H1 (cell line): ENCODE data around the gene DCTN1. TPM values are rescaled to one million over a fixed set of nuclear protein-coding genes. Genes with fewer than 3 reads are reported as not detected.

Experiments used
- CTCF ChIA-PET: fragments of 300-600 bp; sonication (Branson Sonifier 250); formaldehyde crosslinking; loops from one replicate; lab custom pipeline; 2021; ENCODE audit not compliant: partially characterized antibody; lab: Charles Lee
- POLR2A ChIA-PET: fragments of 300-600 bp; sonication (Branson Sonifier 250); formaldehyde crosslinking; loops from one replicate; lab custom pipeline; 2021; ENCODE audit warnings: inconsistent platforms; ENCODE audit not compliant: partially characterized antibody; lab: Charles Lee
- DNase-seq, 2 experiments: peaks; one replicate each; pipeline versions ENCODE4 v3.0.0 to v3.0.0-alpha.2; 2010 to 2022; ENCODE audit warnings: low spot score in 2 of 2, low read depth in 1 of 2, mixed read lengths in 1 of 2
- FAIRE-seq: peaks from 2 replicates; lab custom pipeline; 2011; peaks lifted over from hg19 to GRCh38; lab: Jason Lieb, UNC
- H2AFZ ChIP-seq: 2 replicates; pipeline ENCODE4 v1.8.1; 2012; ENCODE audit warnings: low read length, inconsistent platforms
- H2AK5ac ChIP-seq: 2 replicates; pipeline ENCODE4 v1.6.1; 2013; ENCODE audit warnings: low read depth, low read length
- H2BK120ac ChIP-seq: replicated peaks from 2 replicates; pipeline ENCODE3; 2013; ENCODE audit warnings: low read depth, low read length, inconsistent platforms
- H2BK12ac ChIP-seq: 2 replicates; pipeline ENCODE4 v1.6.1; 2013; ENCODE audit warnings: low read depth, low read length
- H2BK15ac ChIP-seq: 2 replicates; pipeline ENCODE4 v1.6.1; 2013; ENCODE audit warnings: low read length
- H2BK20ac ChIP-seq: 2 replicates; pipeline ENCODE4 v1.6.1; 2013; ENCODE audit warnings: low read length
- H2BK5ac ChIP-seq: 2 replicates; pipeline ENCODE4 v1.6.1; 2013; ENCODE audit warnings: low read depth, low read length
- H3K14ac ChIP-seq: 2 replicates; pipeline ENCODE4 v1.6.1; 2013; ENCODE audit warnings: inconsistent platforms; ENCODE audit not compliant: insufficient read length
- H3K18ac ChIP-seq: 2 replicates; pipeline ENCODE4 v1.6.1; 2013; ENCODE audit warnings: low read length; ENCODE audit errors: extremely low read depth
- H3K23ac ChIP-seq: 2 replicates; pipeline ENCODE4 v1.6.1; 2013; ENCODE audit warnings: inconsistent platforms; ENCODE audit not compliant: insufficient read length
- H3K23me2 ChIP-seq: 2 replicates; pipeline ENCODE4 v1.6.1; 2013; ENCODE audit warnings: low read depth, low read length
- H3K27ac ChIP-seq: 2 replicates; pipeline ENCODE4 v1.6.1; 2011; ENCODE audit warnings: low read depth, low read length, inconsistent platforms
- H3K27me3 ChIP-seq, 4 experiments: replicated peaks in 1 of 4; 1 replicate in 1 of 4; 2 replicates in 3 of 4; pipeline versions ENCODE4 v1.6.1 to v1.8.1; 2011 to 2013; ENCODE audit warnings: low read length in 3 of 4, mild to moderate bottlenecking in 3 of 4, inconsistent platforms in 2 of 4, mixed read lengths in 2 of 4, moderate library complexity in 1 of 4; ENCODE audit not compliant: control insufficient read depth in 3 of 4, insufficient read depth in 3 of 4; ENCODE audit errors: extremely low read depth in 1 of 4
- H3K36me3 ChIP-seq, 4 experiments: 2 replicates each; pipeline versions ENCODE4 v1.6.1 to v1.8.1; 2011 to 2013; ENCODE audit warnings: mild to moderate bottlenecking in 4 of 4, low read length in 3 of 4, moderate library complexity in 2 of 4, control low read depth in 1 of 4, inconsistent platforms in 1 of 4; ENCODE audit not compliant: insufficient read depth in 4 of 4, control insufficient read depth in 2 of 4
- H3K4ac ChIP-seq: replicated peaks from 2 replicates; pipeline ENCODE3; 2013; ENCODE audit warnings: low read length, low read depth, mixed read lengths, inconsistent platforms; ENCODE audit not compliant: insufficient read length
- H3K4me1 ChIP-seq, 4 experiments: replicated peaks in 1 of 4; 1 replicate in 1 of 4; 2 replicates in 3 of 4; pipeline versions ENCODE4 v1.6.1 to v1.8.1; 2011 to 2013; ENCODE audit warnings: low read length in 3 of 4, inconsistent platforms in 2 of 4, mixed read lengths in 1 of 4; ENCODE audit not compliant: insufficient read depth in 4 of 4, control insufficient read depth in 3 of 4
- H3K4me2 ChIP-seq, 2 experiments: 2 replicates each; pipeline versions ENCODE4 v1.6.1 to v1.8.1; 2011 to 2013; ENCODE audit warnings: low read depth in 2 of 2, low read length in 2 of 2, control low read depth in 1 of 2, inconsistent platforms in 1 of 2, mild to moderate bottlenecking in 1 of 2; ENCODE audit not compliant: insufficient read depth in 1 of 2
- H3K4me3 ChIP-seq, 4 experiments: fragments of 200-600, 300-600 bp in 1 of 4; sonication (generic), shearing (Covaris generic), sonication (Bioruptor Twin) in 1 of 4; 2 replicates each; pipeline versions ENCODE4 v1.5.1 to v1.8.1; 2011 to 2016; ENCODE audit warnings: low read length in 4 of 4, low read depth in 3 of 4, control low read depth in 2 of 4, inconsistent platforms in 2 of 4, mild to moderate bottlenecking in 2 of 4, mixed read lengths in 1 of 4, moderate library complexity in 1 of 4; ENCODE audit not compliant: insufficient read depth in 2 of 4; ENCODE audit errors: extremely low read depth in 1 of 4
- H3K56ac ChIP-seq: replicated peaks from 2 replicates; pipeline ENCODE3; 2013; ENCODE audit warnings: low read depth, mild to moderate bottlenecking, mixed read lengths, low read length, inconsistent platforms; ENCODE audit not compliant: insufficient read length
- H3K79me1 ChIP-seq: 2 replicates; pipeline ENCODE4 v1.6.1; 2013; ENCODE audit warnings: low read depth, low read length, control low read depth
- H3K79me2 ChIP-seq, 2 experiments: 2 replicates each; pipeline versions ENCODE4 v1.6.1 to v1.8.1; 2012 to 2013; ENCODE audit warnings: low read length in 2 of 2, mild to moderate bottlenecking in 2 of 2, inconsistent platforms in 1 of 2; ENCODE audit not compliant: insufficient read depth in 2 of 2, control insufficient read depth in 1 of 2
- H3K9ac ChIP-seq, 4 experiments: replicated peaks in 1 of 4; 1 replicate in 1 of 4; 2 replicates in 3 of 4; pipeline versions ENCODE4 v1.6.1 to v1.8.1; 2011 to 2013; ENCODE audit warnings: low read depth in 3 of 4, low read length in 3 of 4, control low read depth in 2 of 4, mild to moderate bottlenecking in 2 of 4, moderate library complexity in 2 of 4, inconsistent platforms in 1 of 4; ENCODE audit errors: extremely low read depth in 1 of 4
- H3K9me3 ChIP-seq, 2 experiments: 2 replicates each; pipeline versions ENCODE4 v1.6.1 to v1.8.1; 2012 to 2013; ENCODE audit warnings: mild to moderate bottlenecking in 2 of 2, moderate library complexity in 2 of 2, control low read depth in 1 of 2, inconsistent platforms in 1 of 2, low read depth in 1 of 2, low read length in 1 of 2, mixed read lengths in 1 of 2; ENCODE audit not compliant: insufficient read depth in 2 of 2
- H4K20me1 ChIP-seq, 2 experiments: replicated peaks in 1 of 2; 2 replicates each; pipeline versions ENCODE3 to v1.8.1; 2011 to 2013; ENCODE audit warnings: inconsistent platforms in 2 of 2, low read length in 2 of 2, mild to moderate bottlenecking in 1 of 2; ENCODE audit not compliant: insufficient read depth in 2 of 2, control insufficient read depth in 1 of 2
- H4K5ac ChIP-seq: 2 replicates; pipeline ENCODE4 v1.6.1; 2013; ENCODE audit warnings: low read length, low read depth, mixed read lengths, inconsistent platforms; ENCODE audit not compliant: insufficient read length
- H4K8ac ChIP-seq: 2 replicates; pipeline ENCODE4 v1.8.0; 2013; ENCODE audit warnings: mild to moderate bottlenecking, moderate library complexity, low read length, inconsistent platforms; ENCODE audit not compliant: insufficient read depth; ENCODE audit errors: extremely low read depth
- H4K91ac ChIP-seq: replicated peaks from 2 replicates; pipeline ENCODE3; 2013; ENCODE audit warnings: low read length, mixed read lengths, inconsistent platforms; ENCODE audit not compliant: insufficient read length
- CHD2 ChIP-seq: IDR thresholded peaks from 2 replicates; pipeline ENCODE4 v1.6.1; 2012; ENCODE audit warnings: low read length, improper control_type of control experiment
- CTBP2 ChIP-seq: IDR thresholded peaks from 2 replicates; pipeline ENCODE4 v1.7.0; 2011; ENCODE audit warnings: borderline replicate concordance, mild to moderate bottlenecking, moderate library complexity, mixed read lengths, low read length; ENCODE audit not compliant: insufficient read depth, insufficient read length
- GTF2F1 ChIP-seq: IDR thresholded peaks from 2 replicates; pipeline ENCODE4 v1.6.1; 2012; ENCODE audit warnings: low read depth, low read length, improper control_type of control experiment, borderline replicate concordance
- KDM4A ChIP-seq: IDR thresholded peaks from one replicate; pipeline ENCODE4 v1.7.1; 2012; ENCODE audit warnings: low read depth, mild to moderate bottlenecking, moderate library complexity, low read length, inconsistent platforms; ENCODE audit not compliant: severe bottlenecking
- PHF8 ChIP-seq: fragments of 200-600 bp; sonication (generic); conservative IDR thresholded peaks from 2 replicates; pipeline ENCODE4 v1.7.1; 2012; ENCODE audit warnings: low read depth, mild to moderate bottlenecking, inconsistent platforms, low read length, moderate library complexity
- SAP30 ChIP-seq: fragments of 300-600 bp; sonication (generic); IDR thresholded peaks from 2 replicates; pipeline ENCODE4 v1.7.1; 2012; ENCODE audit warnings: low read length, moderate library complexity, mild to moderate bottlenecking, inconsistent platforms; ENCODE audit not compliant: insufficient read depth, insufficient replicate concordance
- SIRT6 ChIP-seq: IDR thresholded peaks from one replicate; pipeline ENCODE4 v1.7.1; 2012; ENCODE audit warnings: low read length, inconsistent platforms
- TAF7 ChIP-seq: optimal IDR thresholded peaks from 2 replicates; pipeline ENCODE3; 2011; ENCODE audit warnings: low read depth, mild to moderate bottlenecking, inconsistent platforms, low read length, moderate library complexity, borderline replicate concordance
- TBP ChIP-seq: IDR thresholded peaks from 2 replicates; pipeline ENCODE4 v1.6.1; 2011; ENCODE audit warnings: low read depth, low read length, improper control_type of control experiment
- YY1 ChIP-seq: IDR thresholded peaks from 2 replicates; pipeline ENCODE4 v1.6.1; 2011; ENCODE audit warnings: low read depth, mild to moderate bottlenecking, low read length
- WGBS, 2 experiments: shearing (Covaris generic) in 1 of 2; methylation state at CpG; one replicate each; pipeline versions ENCODE4 v1.1.6 to v1.1.7; 2013 to 2015; ENCODE audit warnings: low lambda C conversion rate in 2 of 2, mixed read lengths in 2 of 2, inconsistent platforms in 1 of 2, low coverage in 1 of 2, missing lambda C conversion rate in 1 of 2; ENCODE audit not compliant: insufficient replicate concordance in 2 of 2, insufficient coverage in 1 of 2, insufficient read length in 1 of 2; ENCODE audit errors: extremely low coverage in 1 of 2, missing lambda C conversion rate in 1 of 2; 5-methylcytosine and 5-hydroxymethylcytosine counted together
- polyA plus RNA-seq, 7 experiments: library from polyadenylated mRNA; depleted of rRNA in 3 of 7; stranded (reverse) in 5 of 7; unstranded in 2 of 7; fragments of >200 nt in 5 of 7; fragments of 200-250 nt in 2 of 7; gene quantifications; 1 replicate in 5 of 7; 2 replicates in 1 of 7; 4 replicates in 1 of 7; pipeline versions ENCODE4 v1.2.1 to v1.2.3, GENCODE V29; 2011 to 2013; ENCODE audit warnings: missing spikeins in 2 of 7, mixed read lengths in 2 of 7
- total RNA-seq: library from RNA; stranded (reverse); fragmentation: NEBNext Ultra II Directional; extraction: Animal tissue kit (Norgen Biotek cat#: 25700); gene quantifications from 2 replicates; pipeline ENCODE4 v1.2.1, GENCODE V29; 2021
- TF ChIP-seq, protein P1 (sequence below): IDR thresholded peaks from 2 replicates; pipeline ENCODE4 v1.6.1; 2012; ENCODE audit warnings: inconsistent platforms

The DCTN1 gene
- total and polyA plus RNA-seq, 2 of the 8 experiments (the other 6 are each of a cell fraction or from before 2014, with no cell fraction given): 105 to 162 TPM

DNA sequence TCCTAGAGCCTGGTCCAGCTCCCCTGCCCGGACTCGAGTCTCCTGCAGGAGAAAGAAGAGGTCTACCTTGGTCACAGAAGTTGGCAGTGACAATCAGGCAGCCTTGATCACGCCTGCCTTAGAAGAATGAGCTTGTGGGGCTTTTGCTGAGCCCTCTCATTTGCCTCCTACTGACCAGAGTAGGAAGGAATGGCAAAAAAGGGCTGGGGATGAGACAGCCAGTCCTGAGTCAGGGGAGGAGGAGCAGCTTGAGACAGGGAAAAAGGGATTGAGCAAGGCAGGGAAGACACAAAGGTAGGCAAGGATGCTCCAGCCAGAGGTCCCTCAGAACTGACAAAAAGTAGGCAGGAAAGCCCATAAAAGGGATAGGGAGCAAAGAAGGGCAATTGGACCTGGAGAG lies 47.4 kb upstream of the DCTN1 start:
- ChIA-PET POLR2A (interaction anchor here (1.0 to 5.5 kb wide), 7 partner anchors 9 to 67 kb away, joined by 3 to 42 read pairs (median 4); no protein-coding TSS in a partner anchor), CTCF (interaction anchor here (0.6 to 1.1 kb wide), 3 partner anchors 12 to 178 kb away, joined by 3 to 5 read pairs (median 4); partner anchors contain the start of genes CCDC142 and TTC31)
- FAIRE-seq (no peak), DNase-seq (no peak)
- Histone ChIP-seq H2AFZ (no peak overlapping the region), H3K18ac (no peak overlapping the region), H2AK5ac (no peak overlapping the region), H3K4ac (no peak overlapping the region), H3K23ac (no peak overlapping the region), H4K20me1 (peaks cover 4 to 24% of the 10 kb centered on the region in 2 experiments), H2BK5ac (no peak overlapping the region), H3K9me3 (no peaks in the 10 kb centered on the region), H3K56ac (no peak overlapping the region), H3K9ac (no peak overlapping the region), H4K91ac (no peak overlapping the region), H3K4me2 (no peak overlapping the region), H3K23me2 (no peaks in the 10 kb centered on the region), H2BK15ac (no peak overlapping the region), H4K5ac (no peak overlapping the region), H3K79me1 (peaks cover 4% of the 10 kb centered on the region; the same call in 1 of the 2 replicates), H3K14ac (no peak overlapping the region), H3K4me3 (no peak overlapping the region), H3K79me2 (no peaks in the 10 kb centered on the region), H2BK120ac (no peak overlapping the region), H2BK20ac (no peak overlapping the region), H2BK12ac (no peak overlapping the region), H3K4me1 (0 out of 7 replicates have a peak, but pooled peaks cover 0 to 2% (median 0%) of the 10 kb centered on the region in 4 experiments), H4K8ac (no peak overlapping the region), H3K27me3 (0 out of 7 replicates have a peak, but pooled peaks cover 0 to 2% (median 0%) of the 10 kb centered on the region in 4 experiments), H3K36me3 (peaks cover 19 to 75% (median 57%) of the 10 kb centered on the region in 4 experiments), H3K27ac (no peak overlapping the region)
- WGBS, 2 experiments: 88% methylated on average over 3 of the region's 3 CpGs; no CpG with 5 or more reads in 1 of the 2 experiments
- TF ChIP-seq YY1 (no peak), GTF2F1 (no peak), SIRT6 (no peak), PHF8 (no peak), SAP30 (no peak), KDM4A (no peak), CTBP2 (no peak), TAF7 (no peak), TBP (no peak), CHD2 (no peak)
- TF ChIP-seq, protein P1, sequence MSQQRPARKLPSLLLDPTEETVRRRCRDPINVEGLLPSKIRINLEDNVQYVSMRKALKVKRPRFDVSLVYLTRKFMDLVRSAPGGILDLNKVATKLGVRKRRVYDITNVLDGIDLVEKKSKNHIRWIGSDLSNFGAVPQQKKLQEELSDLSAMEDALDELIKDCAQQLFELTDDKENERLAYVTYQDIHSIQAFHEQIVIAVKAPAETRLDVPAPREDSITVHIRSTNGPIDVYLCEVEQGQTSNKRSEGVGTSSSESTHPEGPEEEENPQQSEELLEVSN: no peak
